GM23338 (cell line): Measurements from ENCODE around the gene PTPRN2. TPM values are rescaled to one million over a fixed set of nuclear protein-coding genes. Genes with fewer than 3 reads are reported as not detected.

Experiments
- ATAC-seq: fragments of 200-7000 bp; cut with Tn5 transposase; 3 replicates; pipeline ENCODE4 v1.9.1; 2020
- DNase-seq: peaks from one replicate; pipeline ENCODE4 v3.0.0-alpha.2; 2015; ENCODE audit warnings: low spot score
- H2AFZ ChIP-seq: fragments of 200-600 bp; sonication (generic); 2 replicates; pipeline ENCODE4 v1.8.0; 2016; ENCODE audit warnings: antibody characterized with exemption, mild to moderate bottlenecking, moderate library complexity
- H3F3A ChIP-seq: fragments of 200-600 bp; sonication (generic); replicated peaks from 2 replicates; pipeline ENCODE4 v1.8.0; 2017; ENCODE audit warnings: antibody characterized with exemption, mixed run types, low read depth
- H3K27ac ChIP-seq: fragments of 200-600 bp; sonication (generic); 2 replicates; pipeline ENCODE4 v1.6.1; 2016; ENCODE audit warnings: low read depth
- H3K27me3 ChIP-seq: fragments of 200-600 bp; sonication (generic); 2 replicates; pipeline ENCODE4 v1.8.0; 2016; ENCODE audit warnings: mild to moderate bottlenecking, mixed run types, moderate library complexity; ENCODE audit not compliant: insufficient read depth
- H3K36me3 ChIP-seq: fragments of 200-600 bp; sonication (generic); 2 replicates; pipeline ENCODE4 v1.8.0; 2016; ENCODE audit warnings: mild to moderate bottlenecking; ENCODE audit not compliant: insufficient read depth
- H3K4me1 ChIP-seq: fragments of 200-600 bp; sonication (generic); 2 replicates; pipeline ENCODE4 v1.8.0; 2016; ENCODE audit warnings: mild to moderate bottlenecking, moderate library complexity; ENCODE audit not compliant: insufficient read depth
- H3K4me2 ChIP-seq: fragments of 200-600 bp; sonication (generic); 2 replicates; pipeline ENCODE4 v1.7.1; 2017; ENCODE audit warnings: mixed run types
- H3K4me3 ChIP-seq: fragments of 200-600 bp; sonication (generic); 2 replicates; pipeline ENCODE4 v1.6.1; 2016; ENCODE audit warnings: mixed run types
- H3K79me2 ChIP-seq: fragments of 200-600 bp; sonication (generic); replicated peaks from 2 replicates; pipeline ENCODE4 v1.8.0; 2017; ENCODE audit warnings: mild to moderate bottlenecking; ENCODE audit not compliant: insufficient read depth
- H3K9me2 ChIP-seq: fragments of 200-600 bp; sonication (generic); 2 replicates; pipeline ENCODE4 v1.8.0; 2017; ENCODE audit not compliant: insufficient read depth
- H4K20me1 ChIP-seq: fragments of 200-600 bp; sonication (generic); replicated peaks from 2 replicates; pipeline ENCODE4 v1.8.0; 2017; ENCODE audit warnings: mild to moderate bottlenecking; ENCODE audit not compliant: insufficient read depth
- H3K27ac Mint-ChIP-seq: 2 replicates; pipeline ENCODE4 v1.8.0; 2020; ENCODE audit warnings: inconsistent platforms, mild to moderate bottlenecking, moderate library complexity, mixed read lengths
- H3K27me3 Mint-ChIP-seq: 3 replicates; pipeline ENCODE4 v1.8.0; 2022; ENCODE audit warnings: low read depth, mild to moderate bottlenecking, moderate library complexity, mixed read lengths, inconsistent platforms; ENCODE audit not compliant: insufficient read depth, poor library complexity
- H3K36me3 Mint-ChIP-seq: 3 replicates; pipeline ENCODE4 v1.8.0; 2021; ENCODE audit warnings: low read depth, mild to moderate bottlenecking, inconsistent platforms, moderate library complexity, mixed read lengths
- H3K4me1 Mint-ChIP-seq: 3 replicates; pipeline ENCODE4 v1.8.0; 2020; ENCODE audit warnings: mild to moderate bottlenecking, inconsistent platforms, mixed read lengths
- H3K4me3 Mint-ChIP-seq: 3 replicates; pipeline ENCODE4 v1.8.0; 2021; ENCODE audit warnings: moderate library complexity, mild to moderate bottlenecking, inconsistent platforms, mixed read lengths
- H3K9me3 Mint-ChIP-seq: 3 replicates; pipeline ENCODE4 v1.8.0; 2020; ENCODE audit warnings: moderate library complexity, mild to moderate bottlenecking, inconsistent platforms, mixed read lengths
- CTCF ChIP-seq, 2 experiments: fragments of 200-600 bp in 1 of 2; sonication (generic) in 1 of 2; conservative IDR thresholded peaks; 2 replicates each; pipeline versions ENCODE4 v1.5.1 to v1.6.1; 2016 to 2017; ENCODE audit warnings: antibody characterized with exemption in 2 of 2, low read depth in 2 of 2, mild to moderate bottlenecking in 2 of 2, moderate library complexity in 1 of 2
- ETS1 ChIP-seq: IDR thresholded peaks from 2 replicates; pipeline ENCODE4 v1.6.1; 2016; ENCODE audit warnings: antibody characterized with exemption
- EZH2phosphoT487 ChIP-seq: fragments of 200-600 bp; sonication (generic); IDR thresholded peaks from one replicate; pipeline ENCODE4 v1.8.1; 2018; ENCODE audit warnings: antibody characterized with exemption; ENCODE audit not compliant: unreplicated experiment
- POLR2AphosphoS5 ChIP-seq: IDR thresholded peaks from 2 replicates; pipeline ENCODE4 v1.6.1; 2016; ENCODE audit warnings: antibody characterized with exemption, low read depth
- REST ChIP-seq: IDR thresholded peaks from one replicate; pipeline ENCODE4 v1.6.1; 2018; ENCODE audit warnings: antibody characterized with exemption; ENCODE audit not compliant: unreplicated experiment
- ZNF462 ChIP-seq: fragments of 250-450 bp; sonication (Bioruptor Pico); IDR thresholded peaks from 2 replicates; pipeline ENCODE4 v1.5.0; 2020; ENCODE audit warnings: mild to moderate bottlenecking, moderate library complexity
- polyA plus RNA-seq: library from polyadenylated mRNA; unstranded; fragments of >200 nt; fragmentation: Nextera tagmentation; extraction: Ambion mirVana; gene quantifications from 2 replicates; pipeline ENCODE4 v1.2.1, GENCODE V29; 2016
- total RNA-seq: library from RNA; depleted of rRNA; stranded (reverse); fragments of >200 nt; shearing (Covaris generic); gene quantifications from 2 replicates; pipeline ENCODE4 v1.2.3, GENCODE V29; 2014

PTPRN2 gene
- total and polyA plus RNA-seq, 2 experiments from 2014 or later: 0.87 to 4.0 TPM

GRCh38 chr7:157866336-157866924 lies 721.2 kb downstream of the PTPRN2 start:
- Mint-ChIP-seq H3K27ac (no peak overlapping the region), H3K9me3 (peaks cover 90% of the 10 kb centered on the region), H3K27me3 (peaks cover 6% of the 10 kb centered on the region), H3K4me3 (no peak overlapping the region), H3K4me1 (no peaks in the 10 kb centered on the region), H3K36me3 (peaks cover 43% of the 10 kb centered on the region)
- no peak overlapping the region for H3K4me2 ChIP-seq
- DNase-seq: no peak
- no peak overlapping the region for H3K27ac ChIP-seq
- H4K20me1 ChIP-seq: no peaks in the 10 kb centered on the region
- no peaks in the 10 kb centered on the region for H3K79me2 ChIP-seq
- H3K4me3 ChIP-seq: no peak overlapping the region
- TF ChIP-seq EZH2phosphoT487: no peak
- no peak for TF ChIP-seq ETS1
- no peak for TF ChIP-seq POLR2AphosphoS5
- TF ChIP-seq REST: no peak
- no peak for TF ChIP-seq ZNF462 (CRISPR knock-in tag)
- no peak for TF ChIP-seq CTCF (conservative IDR thresholded peaks at IDR 0.05; ENCODE audit: low read depth in 2 of 2)
- no peaks in the 10 kb centered on the region for H3F3A ChIP-seq
- no peak for ATAC-seq
- H3K4me1 ChIP-seq: no peaks in the 10 kb centered on the region
- H3K9me2 ChIP-seq: no peaks in the 10 kb centered on the region
- H2AFZ ChIP-seq: no peak overlapping the region
- H3K27me3 ChIP-seq: no peaks in the 10 kb centered on the region
- H3K36me3 ChIP-seq: no peaks in the 10 kb centered on the region
